HFFc6 (cell line): Measurements from ENCODE around the gene TRMT2A. TPM values are rescaled to one million over a fixed set of nuclear protein-coding genes. Genes with fewer than 3 reads are reported as not detected.

ENCODE experiments used
- DNase-seq: peaks from one replicate; pipeline ENCODE4 v3.0.0-alpha.2; 2018
- H3K27ac Mint-ChIP-seq: 2 replicates; pipeline ENCODE4 v1.8.0; 2020; ENCODE audit warnings: mild to moderate bottlenecking, mixed read lengths
- H3K27me3 Mint-ChIP-seq: 2 replicates; pipeline ENCODE4 v1.8.0; 2021; ENCODE audit warnings: mild to moderate bottlenecking, moderate library complexity, mixed read lengths; ENCODE audit not compliant: insufficient read depth
- H3K36me3 Mint-ChIP-seq: 2 replicates; pipeline ENCODE4 v1.8.0; 2021; ENCODE audit warnings: low read depth, mixed read lengths
- H3K4me1 Mint-ChIP-seq: 2 replicates; pipeline ENCODE4 v1.8.0; 2020; ENCODE audit warnings: low read depth, mixed read lengths
- H3K4me3 Mint-ChIP-seq: 2 replicates; pipeline ENCODE4 v1.8.0; 2020; ENCODE audit warnings: mild to moderate bottlenecking, moderate library complexity, mixed read lengths
- H3K9me3 Mint-ChIP-seq: 2 replicates; pipeline ENCODE4 v1.8.0; 2020; ENCODE audit warnings: mild to moderate bottlenecking, mixed read lengths
- total RNA-seq, 6 experiments: library from RNA; stranded (reverse); fragmentation: NEBNext Ultra II Directional; extraction: Animal tissue kit (Norgen Biotek cat#: 25700); gene quantifications; 2 replicates in 1 of 6; 3 replicates in 5 of 6; pipeline ENCODE4 v1.2.3, GENCODE V29; 2021
- TF ChIP-seq, protein P1 (sequence below): fragments of 200-600 bp; sonication (generic); IDR thresholded peaks from 2 replicates; pipeline ENCODE4 v1.5.0; 2021; ENCODE audit warnings: antibody characterized with exemption, mild to moderate bottlenecking

Gene TRMT2A
- total RNA-seq, 6 experiments from 2014 or later, result 31.1 to 44.9 (median 38.5) TPM

DNA sequence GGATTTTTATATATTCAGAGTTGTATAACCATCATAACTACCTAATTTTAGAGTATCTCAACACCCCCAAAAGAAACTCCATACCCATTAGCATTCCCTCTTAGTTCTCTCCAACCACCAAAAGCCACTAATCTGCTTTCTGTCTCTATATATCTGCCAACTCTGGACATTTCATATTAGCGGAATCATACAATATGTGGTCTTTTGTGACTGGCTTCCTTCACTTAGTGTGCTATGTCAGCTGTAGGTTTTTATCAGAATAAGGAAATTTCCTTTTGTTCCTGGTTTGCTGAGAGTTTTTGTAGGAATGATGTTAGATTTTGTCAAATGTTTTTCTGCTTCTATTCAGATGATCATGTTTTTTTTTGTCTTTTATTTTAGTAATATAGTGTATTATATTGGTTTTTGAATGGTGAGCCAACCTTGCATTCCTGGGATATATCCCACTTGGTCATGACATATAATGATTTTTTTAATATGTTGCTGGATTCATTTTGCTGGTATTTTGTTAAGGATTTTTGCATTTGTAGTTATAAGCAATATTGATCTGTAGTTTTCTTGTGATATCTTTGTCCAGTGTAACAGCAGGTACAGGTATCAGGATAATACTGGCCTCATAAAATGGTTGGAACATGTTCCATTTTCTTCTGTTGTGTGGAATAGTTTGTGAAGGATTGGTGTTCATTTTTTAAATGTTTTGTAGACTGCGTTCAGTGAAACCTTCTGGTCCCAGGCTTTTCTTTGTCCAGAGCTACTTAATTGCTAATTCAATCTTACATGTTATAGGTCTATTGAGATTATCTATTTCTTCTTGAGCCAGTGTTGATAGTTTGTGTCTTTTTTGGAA lies 20.2 kb downstream of the TRMT2A start:
- H3K27ac Mint-ChIP-seq, result no peak overlapping the region
- peaks cover 65% of the 10 kb centered on the region for H3K36me3 Mint-ChIP-seq
- H3K9me3 Mint-ChIP-seq, result no peaks in the 10 kb centered on the region
- H3K27me3 Mint-ChIP-seq, result peaks cover 3% of the 10 kb centered on the region; the same call in 1 of the 2 replicates
- TF ChIP-seq, protein P1, sequence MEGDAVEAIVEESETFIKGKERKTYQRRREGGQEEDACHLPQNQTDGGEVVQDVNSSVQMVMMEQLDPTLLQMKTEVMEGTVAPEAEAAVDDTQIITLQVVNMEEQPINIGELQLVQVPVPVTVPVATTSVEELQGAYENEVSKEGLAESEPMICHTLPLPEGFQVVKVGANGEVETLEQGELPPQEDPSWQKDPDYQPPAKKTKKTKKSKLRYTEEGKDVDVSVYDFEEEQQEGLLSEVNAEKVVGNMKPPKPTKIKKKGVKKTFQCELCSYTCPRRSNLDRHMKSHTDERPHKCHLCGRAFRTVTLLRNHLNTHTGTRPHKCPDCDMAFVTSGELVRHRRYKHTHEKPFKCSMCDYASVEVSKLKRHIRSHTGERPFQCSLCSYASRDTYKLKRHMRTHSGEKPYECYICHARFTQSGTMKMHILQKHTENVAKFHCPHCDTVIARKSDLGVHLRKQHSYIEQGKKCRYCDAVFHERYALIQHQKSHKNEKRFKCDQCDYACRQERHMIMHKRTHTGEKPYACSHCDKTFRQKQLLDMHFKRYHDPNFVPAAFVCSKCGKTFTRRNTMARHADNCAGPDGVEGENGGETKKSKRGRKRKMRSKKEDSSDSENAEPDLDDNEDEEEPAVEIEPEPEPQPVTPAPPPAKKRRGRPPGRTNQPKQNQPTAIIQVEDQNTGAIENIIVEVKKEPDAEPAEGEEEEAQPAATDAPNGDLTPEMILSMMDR, result no peak
- no peak for DNase-seq
- H3K4me3 Mint-ChIP-seq, result no peak overlapping the region
- no peaks in the 10 kb centered on the region for H3K4me1 Mint-ChIP-seq

GRCh38 chr22:20095521-20095920 lies 21.5 kb downstream of the TRMT2A start:
- no peak for DNase-seq
- TF ChIP-seq, protein P1, result no peak
- peaks cover 73% of the 10 kb centered on the region for H3K36me3 Mint-ChIP-seq
- H3K27ac Mint-ChIP-seq, result no peak overlapping the region
- peaks cover 4% of the 10 kb centered on the region for H3K4me1 Mint-ChIP-seq
- no peaks in the 10 kb centered on the region; the same call in 1 of the 2 replicates for H3K27me3 Mint-ChIP-seq
- no peaks in the 10 kb centered on the region for H3K9me3 Mint-ChIP-seq
- H3K4me3 Mint-ChIP-seq, result no peak overlapping the region

- no peak for DNase-seq
- TF ChIP-seq, protein P1, result no peak; the same call in 1 of the 2 replicates
- Mint-ChIP-seq H3K27ac (no peak overlapping the region), H3K4me1 (peaks cover 16% of the 10 kb centered on the region), H3K9me3 (no peaks in the 10 kb centered on the region), H3K4me3 (no peak overlapping the region), H3K36me3 (peaks cover 73% of the 10 kb centered on the region), H3K27me3 (no peaks in the 10 kb centered on the region; the same call in 1 of the 2 replicates)
Observed at GRCh38 chr22:20094197-20094807, 22.7 kb downstream of the TRMT2A start.

- TF ChIP-seq, protein P1, result no peak
- no peak for DNase-seq
- Mint-ChIP-seq H3K27ac (no peak overlapping the region), H3K4me3 (no peak overlapping the region), H3K27me3 (no peaks in the 10 kb centered on the region; the same call in 1 of the 2 replicates), H3K9me3 (no peaks in the 10 kb centered on the region), H3K36me3 (peaks cover 66% of the 10 kb centered on the region), H3K4me1 (peaks cover 19% of the 10 kb centered on the region)
Observed at GRCh38 chr22:20093418-20094196, 23.4 kb downstream of the TRMT2A start.

DNA sequence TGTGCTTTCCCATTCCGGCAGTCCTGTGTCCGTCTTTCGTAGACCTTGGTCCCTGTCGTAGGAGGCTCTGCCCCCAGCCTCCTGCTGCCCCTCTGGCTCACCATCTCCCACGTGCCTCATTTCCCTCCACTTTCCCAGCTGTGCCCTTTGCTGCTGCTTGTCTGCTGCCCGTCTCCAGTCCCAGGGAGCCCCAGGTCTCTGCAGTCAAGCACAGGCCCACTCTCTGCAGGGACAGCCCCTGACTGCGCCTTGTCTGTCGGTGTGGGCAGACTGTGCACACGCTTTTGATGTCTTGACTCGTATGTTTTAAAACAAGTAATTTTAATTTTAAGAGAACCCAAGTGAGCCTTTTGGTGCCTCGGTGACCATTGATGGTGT lies 24.6 kb downstream of the TRMT2A start:
- Mint-ChIP-seq H3K27ac (no peak overlapping the region; the same call in 1 of the 2 replicates), H3K27me3 (no peaks in the 10 kb centered on the region; the same call in 1 of the 2 replicates), H3K4me3 (no peak overlapping the region), H3K4me1 (peaks cover 19% of the 10 kb centered on the region), H3K36me3 (peaks cover 65% of the 10 kb centered on the region), H3K9me3 (no peaks in the 10 kb centered on the region)
- DNase-seq, result no peak
- TF ChIP-seq, protein P1, result no peak
